ENCODE data around the gene KLF11.
"Not testable (repeated sequence)": the region's sequence is repeated elsewhere in the genome, so short reads cannot be mapped to it uniquely, and the experiment has no call there.

The KLF11 gene

DNA sequence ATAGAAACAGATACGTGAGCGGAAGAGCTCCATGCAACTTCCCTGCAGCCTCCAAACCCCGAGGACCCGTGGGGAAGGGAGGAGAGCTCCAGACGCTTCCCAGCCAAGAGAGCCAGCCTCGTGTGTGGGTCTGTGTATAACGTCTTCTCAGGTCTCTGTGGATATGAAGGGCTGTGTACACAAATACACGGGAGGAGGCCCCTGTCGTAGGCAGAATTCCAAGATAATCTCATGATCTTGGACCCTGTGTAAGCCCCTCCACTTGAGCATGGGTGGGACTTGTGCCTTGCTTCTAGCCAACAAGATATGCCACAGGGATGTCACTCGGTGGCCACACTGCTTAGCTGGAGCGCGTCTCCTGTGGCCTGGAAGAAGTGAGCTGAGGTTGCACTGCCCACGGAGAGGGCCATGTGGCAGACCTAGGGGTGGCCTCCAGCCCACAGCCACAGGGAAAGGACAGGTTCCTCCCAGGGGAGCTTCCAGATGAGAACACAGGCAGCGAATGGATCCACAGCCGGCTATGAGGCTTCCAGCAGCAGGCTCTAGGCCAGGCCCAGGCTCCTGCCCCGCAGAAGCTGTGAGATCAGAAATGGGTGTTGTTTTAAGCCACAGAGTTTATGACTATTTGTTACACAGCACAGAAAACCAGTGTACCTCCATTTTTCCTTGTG, 15.6 kb upstream of the KLF11 start:
- DNase-seq: no peak

DNA sequence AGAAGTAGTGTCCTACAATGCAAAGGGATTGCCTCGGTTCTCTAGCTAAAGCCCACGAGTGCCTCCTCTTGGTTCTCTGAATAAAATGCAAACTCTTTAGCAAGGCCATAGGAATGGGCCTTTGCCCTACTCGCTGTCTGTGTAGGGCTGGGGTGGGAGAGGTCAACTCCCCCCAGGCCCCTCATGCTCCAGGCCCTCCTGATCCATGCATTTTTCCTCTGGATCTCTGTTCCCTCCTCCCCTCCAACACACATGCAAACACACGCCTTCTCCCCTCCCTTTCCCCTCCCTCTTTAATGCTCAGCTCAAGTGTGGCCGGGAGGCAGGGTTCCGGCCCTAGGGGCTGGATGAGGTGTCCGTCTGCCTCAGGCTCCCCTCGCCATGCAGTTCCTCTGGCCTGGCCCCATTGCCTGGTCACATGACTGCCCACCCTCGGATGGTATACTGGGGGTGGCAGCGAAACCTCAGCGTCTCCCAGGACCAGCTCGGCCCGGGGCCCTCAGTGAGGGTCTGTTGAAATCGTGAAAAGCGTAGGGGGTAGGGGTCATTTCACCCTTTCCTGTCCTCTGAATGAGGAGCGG, 14.9 kb upstream of the KLF11 start:
- DNase-seq: no peak

DNA sequence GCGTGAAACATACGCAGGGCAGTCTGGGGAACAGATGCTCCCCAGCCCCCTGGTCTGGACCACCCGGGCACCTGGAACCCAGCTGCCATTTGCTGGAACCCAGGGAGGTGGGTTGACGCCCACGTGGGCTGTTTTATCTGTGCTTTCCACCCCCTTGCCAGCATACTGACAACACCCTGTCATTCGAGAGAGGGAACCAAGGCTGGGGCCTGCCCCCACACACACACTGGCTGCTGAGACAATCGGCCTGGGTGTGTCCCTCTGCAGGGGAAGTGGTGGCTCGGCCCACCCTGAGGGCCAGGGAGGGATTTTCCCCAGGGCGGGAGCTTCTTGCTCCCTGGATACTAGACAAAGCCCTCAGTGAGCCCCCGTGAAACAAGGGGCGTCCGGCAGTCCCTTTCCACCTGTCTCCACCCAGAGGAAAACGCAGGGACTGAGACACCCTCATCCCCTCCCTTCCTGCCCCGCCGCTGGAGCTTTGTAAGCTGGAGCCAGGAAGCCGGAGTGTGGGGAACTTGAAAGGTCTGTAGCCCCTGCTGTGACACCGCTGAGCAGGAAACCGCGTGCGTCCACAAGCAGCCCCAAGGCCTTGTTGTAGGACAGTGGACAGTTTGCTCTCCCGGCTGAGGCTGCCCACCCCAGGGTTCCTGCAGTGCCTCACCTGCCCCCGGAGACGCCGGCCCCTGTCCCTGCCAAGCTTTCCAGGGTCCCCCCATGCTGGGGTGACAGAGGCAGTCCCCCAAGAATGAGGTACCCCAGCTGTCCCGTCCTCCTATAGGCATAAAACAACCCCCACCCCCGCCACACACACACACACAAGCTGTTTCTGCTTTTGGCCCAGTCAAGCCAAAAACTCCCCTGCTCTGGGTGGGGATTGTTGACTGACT, 14.1 kb upstream of the KLF11 start:
- peak; percentile 78 for DNase-seq

DNA sequence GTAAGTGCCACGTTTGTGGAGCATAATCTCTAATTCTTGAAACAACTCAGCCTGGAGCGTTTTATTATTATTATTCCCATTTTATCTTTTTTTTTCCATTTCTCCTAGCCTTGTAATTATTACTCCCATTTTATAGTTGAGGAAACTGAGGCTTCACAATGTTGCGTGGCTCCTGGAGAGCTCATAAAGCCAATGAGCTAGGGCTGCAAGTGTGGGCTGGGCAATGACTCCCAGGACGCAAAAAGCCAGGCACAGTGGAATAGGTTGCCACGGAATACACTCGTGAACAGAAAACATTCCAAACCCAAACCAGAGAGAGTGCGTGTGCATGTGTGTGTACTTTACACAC, 13.5 kb upstream of the KLF11 start:
- DNase-seq: no peak

DNA sequence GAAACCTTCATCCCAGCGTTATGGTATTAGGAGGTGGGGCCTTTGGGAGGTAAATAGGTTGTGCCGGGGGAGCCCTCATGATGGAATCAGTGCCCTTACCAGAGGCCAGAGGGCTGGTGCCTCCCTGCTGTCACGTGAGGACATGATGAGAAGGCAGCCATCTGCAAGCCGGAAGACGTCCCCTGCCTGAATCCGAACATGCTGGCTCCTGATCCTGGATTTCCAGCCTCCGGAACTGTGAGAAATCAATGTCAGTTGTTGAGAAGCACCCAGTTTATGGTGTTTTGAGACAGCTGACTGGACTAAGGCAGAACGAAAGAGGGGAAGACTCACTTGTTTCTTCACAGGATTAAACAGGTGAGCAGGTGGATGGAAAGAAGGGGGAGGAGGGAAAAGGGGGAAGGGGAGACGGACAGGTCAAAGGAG, 13.0 kb upstream of the KLF11 start:
- DNase-seq: no peak

DNA sequence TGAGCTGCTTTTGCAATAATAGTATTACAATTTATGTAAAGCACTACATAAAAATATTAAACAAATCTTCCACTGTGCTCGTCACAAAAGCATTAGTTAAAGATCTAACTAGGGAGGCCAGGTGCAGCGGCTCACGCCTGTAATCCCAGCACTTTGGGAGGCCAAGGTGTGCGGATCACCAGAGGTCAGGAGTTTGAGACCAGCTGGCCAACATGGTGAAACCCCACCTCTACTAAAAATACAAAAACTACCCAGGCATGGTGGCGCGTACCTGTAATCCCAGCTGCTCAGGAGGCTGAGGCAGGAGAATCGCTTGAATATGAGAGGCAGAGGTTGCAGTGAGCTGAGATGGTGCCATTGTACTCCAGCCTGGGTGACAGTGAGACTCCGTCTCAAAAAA, 12.6 kb upstream of the KLF11 start:
- DNase-seq: not testable (repeated sequence)

DNA sequence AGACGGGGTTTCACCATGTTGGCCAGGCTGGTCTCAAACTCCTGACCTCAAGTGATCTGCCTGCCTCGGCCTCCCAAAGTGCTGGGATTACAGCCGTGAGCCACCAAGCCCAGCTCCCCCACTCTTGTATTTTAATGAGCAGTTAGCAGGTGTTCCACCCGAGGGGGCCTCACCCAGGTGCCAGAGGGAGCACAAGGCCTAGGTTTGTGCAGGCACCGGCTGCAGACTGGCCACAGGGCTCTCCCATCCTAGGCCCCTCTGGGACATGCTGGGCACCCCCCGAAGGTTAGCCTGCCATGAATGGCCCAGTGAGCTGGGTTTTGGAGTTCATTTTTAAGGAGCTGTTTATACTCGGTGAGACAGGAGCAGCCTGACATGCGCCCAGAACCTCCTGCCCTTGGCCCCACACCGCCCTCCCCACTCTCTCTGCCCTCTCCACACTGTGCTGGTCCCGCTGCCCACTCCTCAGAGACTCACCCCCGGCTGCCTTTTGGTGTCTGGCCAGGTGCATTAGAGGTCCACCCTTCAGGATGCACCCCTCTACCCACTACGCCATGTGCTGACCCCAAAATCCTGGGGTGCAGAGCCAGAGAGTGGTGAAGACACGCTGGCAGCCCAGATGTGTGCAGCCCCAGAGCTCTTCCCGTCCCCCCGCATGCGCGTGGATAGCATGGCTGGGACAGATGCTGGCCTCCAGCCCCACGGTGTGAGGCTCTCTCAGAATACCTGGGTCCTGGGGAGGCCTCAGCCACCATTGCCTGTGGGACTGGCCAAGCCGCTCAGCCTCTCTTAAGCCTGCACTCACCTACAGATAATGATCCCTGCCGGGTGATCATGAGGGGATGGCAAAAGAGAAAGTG, 11.2 kb upstream of the KLF11 start:
- no peak for DNase-seq

DNA sequence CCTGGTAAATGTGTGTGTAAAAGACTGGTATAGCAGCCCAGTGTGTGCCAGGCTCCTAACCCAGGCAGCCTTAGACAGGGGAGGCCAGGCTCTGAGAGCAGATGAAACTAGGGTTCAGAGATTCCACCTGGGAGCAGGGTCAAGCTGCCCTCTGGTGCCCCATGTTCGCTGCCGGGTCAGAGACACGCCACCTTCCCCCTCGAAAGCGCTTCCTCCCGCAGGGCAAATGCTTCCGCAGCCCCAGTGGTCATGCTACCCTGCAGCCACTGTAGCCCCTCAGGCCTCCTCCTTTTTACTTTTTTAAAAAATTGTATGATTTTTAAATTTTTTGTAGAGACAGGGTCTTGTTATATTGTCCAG, 10.6 kb upstream of the KLF11 start:
- no peak for DNase-seq

DNA sequence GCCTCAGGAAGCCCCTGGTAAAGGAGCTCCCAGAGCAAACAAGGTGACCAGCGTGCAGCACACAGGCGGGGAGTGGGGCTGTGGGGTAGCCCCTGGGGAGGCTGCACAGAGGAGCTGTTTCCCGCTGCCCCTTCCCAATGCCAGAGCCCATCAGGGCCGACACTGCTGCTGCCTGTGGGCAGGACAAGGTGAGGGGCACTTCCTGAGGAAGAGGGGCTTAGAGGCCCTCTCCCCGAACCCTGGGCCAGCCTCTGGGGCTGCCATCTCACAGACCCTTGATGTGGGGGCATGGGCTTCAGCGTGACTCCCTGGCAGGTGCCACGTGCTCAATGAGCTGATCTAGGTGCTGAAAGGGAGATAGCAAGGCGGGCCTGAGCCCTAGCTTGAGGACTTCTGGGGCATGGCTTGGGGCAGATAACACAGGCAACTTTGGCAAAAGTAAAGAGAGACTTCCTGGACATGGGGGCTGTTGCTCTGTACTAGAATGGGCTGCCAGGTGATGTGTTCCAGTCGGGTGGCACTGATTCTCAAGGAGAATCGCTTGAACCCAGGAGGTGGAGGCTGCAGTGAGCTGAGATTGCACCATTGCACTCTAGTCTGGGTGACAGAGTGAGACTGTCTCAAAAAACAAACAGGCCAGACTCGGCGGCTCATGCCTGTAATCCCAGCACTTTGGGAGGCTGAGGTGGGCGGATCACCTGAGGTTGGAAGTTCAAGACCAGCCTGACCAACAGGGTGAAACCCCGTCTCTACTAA, 9.9 kb upstream of the KLF11 start:
- no peak for DNase-seq

DNA sequence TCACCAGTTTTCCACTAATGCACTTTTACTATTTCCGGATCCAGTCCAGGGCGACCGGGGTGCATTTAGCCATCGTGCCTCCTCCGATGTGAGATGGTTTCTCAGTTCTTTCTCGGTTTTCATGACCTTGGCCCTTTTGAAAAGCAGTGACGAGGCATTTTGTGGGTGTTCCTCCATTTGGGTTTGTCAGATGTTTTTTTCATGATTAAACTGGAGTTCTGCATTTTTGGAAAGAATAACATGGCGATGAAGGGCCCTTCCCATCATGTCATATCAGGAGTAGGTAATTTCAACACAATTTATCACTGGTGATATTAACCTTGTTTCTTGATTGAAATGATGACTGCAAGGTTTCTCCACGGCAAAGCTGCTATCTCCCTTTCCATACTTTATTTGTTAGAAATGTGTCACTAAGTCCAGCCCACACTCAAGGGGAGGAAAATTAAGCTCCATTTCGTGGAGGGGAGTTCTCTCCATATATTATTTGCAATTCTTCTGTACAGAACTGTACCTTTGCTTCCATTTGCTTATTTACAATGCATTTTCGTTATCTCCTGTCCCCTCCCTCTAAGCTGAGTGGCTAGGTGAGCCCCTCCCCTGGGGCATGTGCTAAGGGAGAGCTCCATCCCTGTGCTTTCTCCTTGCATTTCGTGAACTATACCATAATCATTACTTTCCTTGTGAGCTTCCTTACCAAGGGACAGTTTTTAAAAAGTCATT, 8.9 kb upstream of the KLF11 start:
- no peak for DNase-seq

DNA sequence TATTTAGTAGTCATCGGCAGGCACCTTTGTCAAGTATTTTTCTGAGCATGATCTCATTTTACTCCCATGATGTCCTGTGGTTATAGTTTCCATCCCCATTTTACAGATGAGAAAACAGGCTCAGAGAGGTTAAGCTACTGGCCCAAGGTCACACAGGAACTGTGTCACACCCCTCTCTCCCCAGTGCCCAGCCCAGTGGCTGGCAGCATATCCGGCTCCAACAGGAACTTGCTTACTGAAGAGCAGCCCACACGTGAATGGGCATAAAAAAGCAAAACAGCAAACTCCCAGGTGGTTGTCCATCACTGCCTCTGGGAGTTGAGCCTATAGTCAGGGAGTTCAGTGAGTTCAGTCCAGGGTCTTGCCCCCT, 8.3 kb upstream of the KLF11 start:
- DNase-seq: peak; percentile 25

DNA sequence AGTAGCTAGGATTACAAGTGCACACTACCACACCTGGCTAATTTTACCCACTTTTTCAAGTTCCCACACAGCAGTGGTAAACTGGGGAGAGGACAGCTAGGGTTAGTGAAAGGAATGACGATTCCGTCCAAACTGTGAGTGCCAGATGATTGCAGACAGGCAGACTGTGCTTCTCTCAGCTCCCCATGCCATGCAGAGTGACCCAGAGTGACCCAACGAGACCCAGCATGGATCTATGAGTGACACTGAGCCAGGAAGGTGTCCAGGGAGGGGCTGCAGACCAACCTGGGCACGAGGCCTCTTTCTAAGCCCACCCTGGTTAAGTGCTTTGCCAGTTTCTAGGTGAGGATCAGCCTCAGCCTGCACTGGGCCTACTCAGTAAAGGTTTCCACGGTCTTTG, 7.7 kb upstream of the KLF11 start:
- no peak for DNase-seq

DNA sequence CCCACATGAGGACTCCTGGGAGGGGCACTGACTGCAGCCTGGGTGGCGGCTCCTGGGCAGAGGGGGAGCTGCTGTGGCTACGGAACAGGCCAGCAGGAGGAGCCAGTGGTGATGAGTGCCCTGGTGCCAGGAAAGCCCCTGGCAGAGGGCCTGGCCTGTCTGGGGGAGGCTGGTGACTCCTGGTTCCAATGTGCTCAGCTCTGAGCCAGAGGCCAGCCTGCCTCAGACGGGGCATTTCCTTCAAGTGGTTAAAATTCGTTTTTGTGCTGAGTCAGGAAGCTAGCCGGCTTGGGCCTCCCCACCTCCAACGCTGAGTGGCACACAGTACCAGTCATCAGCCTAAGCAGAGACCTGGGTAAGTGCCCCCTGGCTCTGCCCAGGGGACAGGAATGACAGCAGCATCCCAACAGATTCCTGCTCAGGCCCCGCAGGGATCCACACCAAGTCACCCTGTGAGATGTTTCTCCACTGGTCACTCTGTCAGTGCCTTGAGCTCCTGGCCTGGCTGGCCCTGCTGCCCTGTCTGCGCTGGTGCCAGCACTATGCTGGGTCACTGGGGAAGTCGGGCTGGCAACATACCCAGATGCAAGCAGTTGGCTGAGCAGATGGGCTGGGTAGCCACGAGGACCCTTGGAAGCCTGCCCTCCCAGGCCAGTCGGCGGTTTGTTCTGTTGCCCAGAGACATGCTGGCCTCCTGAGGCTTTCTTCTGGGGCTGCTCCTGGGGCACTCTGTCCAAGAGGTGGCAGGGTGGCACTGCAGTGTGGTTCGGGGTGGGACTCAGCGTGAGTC, 7.1 kb upstream of the KLF11 start:
- peak; percentile 65 for DNase-seq

DNA sequence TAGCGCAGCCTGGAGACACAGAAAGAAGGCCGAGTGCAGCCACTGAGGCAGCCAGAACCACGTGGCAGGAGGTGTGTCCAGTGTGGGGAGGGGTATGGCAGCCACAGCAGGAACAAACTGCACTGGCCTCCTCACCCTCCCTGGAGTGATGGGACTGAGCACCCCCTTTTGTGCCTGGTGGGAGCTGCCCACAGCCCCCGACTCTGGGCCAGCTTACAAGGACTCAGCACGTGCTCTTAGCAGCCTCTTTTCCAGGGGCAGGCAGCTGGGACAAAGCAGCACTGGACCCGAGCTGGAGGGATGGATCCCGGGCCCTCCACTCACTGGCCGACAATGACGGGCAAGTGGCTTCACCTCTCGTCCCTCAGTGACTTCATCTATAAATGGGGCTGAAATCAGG, 5.2 kb upstream of the KLF11 start:
- DNase-seq: no peak

DNA sequence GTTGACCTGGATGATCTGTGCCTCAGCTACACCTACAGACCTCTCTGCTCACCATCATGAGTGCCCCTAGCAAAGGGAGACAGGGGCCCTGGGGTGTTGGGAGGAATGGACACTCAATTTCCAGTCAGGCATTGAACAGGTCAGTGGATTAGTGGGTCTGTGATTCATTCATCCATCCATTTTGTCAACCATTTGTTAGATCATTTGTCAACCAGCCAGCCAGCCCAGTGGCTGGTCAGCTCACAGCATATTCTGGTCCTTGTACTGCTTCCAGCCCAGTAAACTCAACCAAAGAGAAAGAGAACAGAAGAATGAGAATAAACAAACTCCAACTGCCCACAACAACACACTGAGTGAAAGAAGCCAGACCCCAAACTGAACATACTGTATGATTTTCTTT, 4.6 kb upstream of the KLF11 start:
- no peak for DNase-seq

DNA sequence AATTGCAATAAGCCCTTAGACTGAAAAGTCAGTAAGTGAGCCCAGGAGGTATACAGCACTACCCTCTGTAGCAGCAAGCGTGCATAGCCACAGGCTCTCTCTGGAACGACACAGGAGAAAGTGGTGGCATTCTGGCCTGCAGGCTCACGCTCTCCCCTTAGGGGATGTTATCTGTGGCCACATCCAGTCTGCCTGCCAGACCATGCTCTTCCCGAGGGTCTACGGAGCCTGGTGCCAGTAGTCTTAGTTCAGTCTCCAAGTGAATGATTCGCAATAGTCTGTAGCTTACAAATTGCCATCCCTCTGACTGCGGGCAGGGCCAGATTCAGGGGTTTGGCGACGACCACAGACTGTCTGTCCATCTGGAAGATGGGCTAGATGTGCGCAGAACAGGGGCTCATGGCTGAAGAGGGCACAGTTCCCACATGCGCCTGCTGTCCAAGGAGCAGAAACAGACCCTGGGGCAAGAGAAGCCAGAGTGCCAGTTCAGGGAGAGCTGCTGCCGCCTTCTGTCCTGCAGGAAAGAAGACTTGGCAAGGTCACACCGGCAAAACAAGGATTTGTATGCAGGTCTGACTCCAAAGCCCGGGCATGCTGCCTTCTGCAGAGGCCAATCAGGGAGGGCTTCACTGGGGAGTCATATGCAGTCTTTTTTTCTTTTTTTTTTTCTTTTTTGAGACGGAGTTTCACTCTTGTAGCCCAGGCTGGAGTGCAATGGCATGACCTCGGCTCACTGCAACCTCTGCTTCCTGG, 3.5 kb upstream of the KLF11 start:
- no peak for DNase-seq

DNA sequence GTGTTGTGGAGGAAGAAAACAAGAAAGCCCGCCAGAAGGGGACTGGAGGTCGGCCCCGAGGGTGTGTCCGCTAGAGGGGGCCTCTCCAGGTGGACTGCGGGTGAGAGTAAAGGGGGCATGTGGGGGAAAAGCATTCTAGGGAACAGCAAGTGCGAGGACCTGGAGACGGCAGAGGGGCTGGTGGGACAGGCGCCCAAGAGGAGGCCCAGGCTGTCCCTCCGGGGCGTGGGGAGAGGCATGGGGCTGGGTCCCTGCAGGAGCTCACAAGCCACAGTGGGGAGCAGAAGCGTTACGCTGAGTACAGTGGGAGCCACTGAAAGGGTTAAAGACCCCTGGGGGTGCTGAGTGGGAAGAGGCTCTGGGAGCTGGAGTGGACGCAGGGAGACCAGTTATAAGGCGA, 1.6 kb upstream of the KLF11 start:
- no peak for DNase-seq

DNA sequence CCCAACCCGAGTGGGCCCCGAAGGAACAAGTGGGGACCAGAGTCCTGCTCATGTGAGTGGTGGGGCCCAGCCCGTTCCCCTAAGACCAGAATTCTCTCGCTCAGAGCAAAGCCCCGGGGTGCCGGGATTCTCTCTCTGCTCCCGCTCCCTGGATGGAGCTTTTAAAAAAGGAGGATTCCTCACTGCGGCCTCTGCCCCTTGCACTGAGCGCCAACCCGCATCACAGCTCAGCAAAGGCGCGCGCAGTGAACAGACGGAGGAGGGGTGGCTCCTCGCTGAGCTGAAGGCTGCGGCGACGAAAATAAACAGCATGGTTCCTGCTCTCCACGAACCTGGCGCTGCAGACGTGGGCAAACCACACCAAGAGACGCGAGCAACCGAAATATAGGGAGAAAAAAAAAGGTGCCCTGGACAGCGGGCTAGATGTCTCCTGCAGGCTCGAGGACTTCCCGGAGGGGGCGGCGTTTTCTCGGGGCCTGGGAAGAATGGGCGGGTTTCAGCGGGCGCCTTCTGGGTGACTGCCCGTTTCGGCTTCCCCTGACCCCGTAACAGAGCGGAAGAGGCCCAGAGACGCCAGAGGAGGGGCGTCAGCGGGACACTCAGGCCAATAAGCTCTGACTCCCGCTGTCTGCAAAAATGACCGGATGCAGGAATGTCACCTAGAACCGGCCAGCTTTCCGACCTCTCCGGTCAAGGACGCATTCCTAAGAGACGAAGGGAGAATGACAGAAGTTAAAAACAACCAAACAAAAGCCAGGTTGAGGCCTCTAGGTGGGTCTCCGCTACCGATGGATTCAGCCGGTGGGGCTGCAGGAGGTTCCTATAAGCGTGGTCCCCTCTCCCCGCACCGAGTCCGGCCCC, 819 bp upstream of the KLF11 start:
- DNase-seq: peak; percentile 24

DNA sequence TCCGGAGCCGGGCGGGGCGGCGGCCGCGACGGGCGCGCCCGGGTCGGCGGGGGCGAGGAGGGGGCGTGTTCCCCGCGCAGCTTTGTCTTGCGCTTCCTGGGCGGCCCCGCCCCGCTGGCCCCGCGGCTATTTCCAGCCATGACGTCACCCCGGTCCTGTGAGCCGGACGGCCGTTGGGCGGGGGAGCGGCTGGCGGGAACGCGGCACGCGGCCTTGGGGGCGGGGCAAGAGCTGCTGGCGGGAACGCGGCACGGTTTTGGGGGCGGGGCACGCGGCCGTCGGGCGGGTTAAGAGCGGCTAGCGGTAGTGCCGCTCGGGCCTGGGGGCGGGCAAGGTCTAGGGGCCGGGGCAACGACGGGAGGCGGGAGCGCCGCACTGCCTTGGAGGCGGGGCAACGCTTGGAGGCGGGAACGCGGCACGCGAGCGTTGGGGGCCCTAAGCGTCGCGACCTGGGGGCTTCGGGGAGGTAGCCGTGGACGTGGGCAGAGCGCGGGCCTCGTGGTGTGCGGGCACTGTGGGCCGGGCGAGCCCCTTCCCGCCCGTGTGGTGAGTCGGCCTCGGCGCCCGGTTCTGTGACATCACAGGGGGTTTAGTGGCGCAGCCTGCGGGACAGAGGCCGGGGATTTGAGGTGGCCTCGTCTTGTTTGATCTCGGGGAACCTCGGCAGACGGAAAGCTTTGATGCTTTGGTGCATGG, 704 bp downstream of the KLF11 start:
- DNase-seq: peak; percentile 96
